HK-2 (cell line): ENCODE measurements around the gene NONO.
"Not testable (repeated sequence)": the region's sequence is repeated elsewhere in the genome, so short reads cannot be mapped to it uniquely, and the experiment has no call there.

Experiments used
- DNase-seq: peaks from one replicate; pipeline ENCODE4 v3.0.0-alpha.2; 2018; ENCODE audit not compliant: unreplicated experiment

Gene NONO

GRCh38 chrX:71283403-71284143, at the start of gene NONO:
Gene NONO (plus strand): TSS chrX:71283635. CDS start chrX:71290638, 7,003 bp downstream.
- DNase-seq: peak; percentile 87

GRCh38 chrX:71235482-71235881, 48.0 kb upstream of the NONO start:
- no peak for DNase-seq

GRCh38 chrX:71236836-71237235, 46.6 kb upstream of the NONO start:
- DNase-seq: no peak

GRCh38 chrX:71239781-71240180, 43.7 kb upstream of the NONO start:
- no peak for DNase-seq

- no peak for DNase-seq
Measured at GRCh38 chrX:71241301-71241700, 42.1 kb upstream of the NONO start.

GRCh38 chrX:71244359-71245128, 38.9 kb upstream of the NONO start:
- DNase-seq: no peak

GRCh38 chrX:71245159-71245558, 38.3 kb upstream of the NONO start:
- DNase-seq: no peak

- DNase-seq: no peak
Measured at GRCh38 chrX:71250841-71251240, 32.6 kb upstream of the NONO start.

- DNase-seq: no peak
Measured at GRCh38 chrX:71251466-71251973, 31.9 kb upstream of the NONO start.

GRCh38 chrX:71252221-71252620, 31.2 kb upstream of the NONO start:
- no peak for DNase-seq

GRCh38 chrX:71253253-71254091, 30.0 kb upstream of the NONO start:
- DNase-seq: peak; percentile 33

GRCh38 chrX:71254092-71254963, 29.1 kb upstream of the NONO start, which contains the start of gene ZMYM3:
Gene ZMYM3 (minus strand): TSS chrX:71254140. CDS start chrX:71253255, 885 bp downstream.
- peak; percentile 83 for DNase-seq

GRCh38 chrX:71256051-71256450, 27.4 kb upstream of the NONO start:
- DNase-seq: no peak

- DNase-seq: no peak
Measured at GRCh38 chrX:71256856-71257255, 26.6 kb upstream of the NONO start.

- not testable (repeated sequence) for DNase-seq
Measured at GRCh38 chrX:71268624-71269023, 14.8 kb upstream of the NONO start.

- DNase-seq: no peak
Measured at GRCh38 chrX:71269801-71270395, 13.5 kb upstream of the NONO start.

GRCh38 chrX:71272313-71272712, 11.1 kb upstream of the NONO start:
- DNase-seq: not testable (repeated sequence)

GRCh38 chrX:71281300-71281699, 2.1 kb upstream of the NONO start:
- DNase-seq: not testable (repeated sequence)

GRCh38 chrX:71282514-71283402, 677 bp upstream of the NONO start:
- no peak for DNase-seq
